Neural progenitor cell (in vitro differentiated cells): ENCODE measurements around the gene BLVRA. TPM values are rescaled to one million over a fixed set of nuclear protein-coding genes. Genes with fewer than 3 reads are reported as not detected.

Source experiments
- DNase-seq: peaks from one replicate; pipeline ENCODE4 v3.0.0-alpha.2; 2016; ENCODE audit warnings: low spot score
- H2AFZ ChIP-seq: fragments of 200-600 bp; sonication (generic); replicated peaks from 2 replicates; pipeline ENCODE4 v1.6.1; 2016; ENCODE audit warnings: antibody characterized with exemption
- H3F3A ChIP-seq: fragments of 200-600 bp; sonication (generic); 2 replicates; pipeline ENCODE4 v1.6.1; 2016; ENCODE audit warnings: antibody characterized with exemption, low read depth
- H3K27ac ChIP-seq: fragments of 200-600 bp; sonication (generic); 2 replicates; pipeline ENCODE4 v1.5.1; 2016; ENCODE audit warnings: mild to moderate bottlenecking
- H3K27me3 ChIP-seq: fragments of 200-600 bp; sonication (generic); 2 replicates; pipeline ENCODE4 v1.6.1; 2016; ENCODE audit warnings: mild to moderate bottlenecking, moderate library complexity
- H3K36me3 ChIP-seq: fragments of 200-600 bp; sonication (generic); 2 replicates; pipeline ENCODE4 v1.5.1; 2016
- H3K4me1 ChIP-seq: fragments of 200-600 bp; sonication (generic); 2 replicates; pipeline ENCODE4 v1.6.1; 2016; ENCODE audit warnings: mixed run types
- H3K4me2 ChIP-seq: fragments of 200-600 bp; sonication (generic); 2 replicates; pipeline ENCODE4 v1.6.1; 2016
- H3K4me3 ChIP-seq: fragments of 200-600 bp; sonication (generic); 2 replicates; pipeline ENCODE4 v1.5.1; 2016
- H3K79me2 ChIP-seq: fragments of 200-600 bp; sonication (generic); 2 replicates; pipeline ENCODE4 v1.6.1; 2016; ENCODE audit warnings: low read depth
- H3K9ac ChIP-seq: fragments of 200-600 bp; sonication (generic); 2 replicates; pipeline ENCODE4 v1.6.1; 2016
- H3K9me3 ChIP-seq: fragments of 200-600 bp; sonication (generic); 2 replicates; pipeline ENCODE4 v1.5.1; 2016; ENCODE audit warnings: low read depth
- H4K20me1 ChIP-seq: fragments of 200-600 bp; sonication (generic); 2 replicates; pipeline ENCODE4 v1.6.1; 2016; ENCODE audit warnings: low read depth
- H3K27ac Mint-ChIP-seq: 3 replicates; pipeline ENCODE4 v1.8.0; 2021; ENCODE audit warnings: mixed read lengths
- H3K27me3 Mint-ChIP-seq: 2 replicates; pipeline ENCODE4 v1.8.0; 2022; ENCODE audit warnings: low read depth, mild to moderate bottlenecking, inconsistent platforms, moderate library complexity, mixed read lengths; ENCODE audit not compliant: insufficient read depth
- H3K36me3 Mint-ChIP-seq: 3 replicates; pipeline ENCODE4 v1.8.0; 2021; ENCODE audit warnings: mixed read lengths
- H3K4me1 Mint-ChIP-seq: 3 replicates; pipeline ENCODE4 v1.8.0; 2021; ENCODE audit warnings: mixed read lengths
- H3K4me3 Mint-ChIP-seq: 3 replicates; pipeline ENCODE4 v1.8.0; 2021; ENCODE audit warnings: mild to moderate bottlenecking, moderate library complexity, mixed read lengths
- H3K9me3 Mint-ChIP-seq: 3 replicates; pipeline ENCODE4 v1.8.0; 2020; ENCODE audit warnings: mixed read lengths
- EZH2 ChIP-seq: fragments of 200-600 bp; sonication (generic); IDR thresholded peaks from 2 replicates; pipeline ENCODE4 v1.6.1; 2017; ENCODE audit warnings: antibody characterized with exemption, mild to moderate bottlenecking, moderate library complexity
- EZH2phosphoT487 ChIP-seq: fragments of 200-600 bp; sonication (generic); IDR thresholded peaks from 2 replicates; pipeline ENCODE4 v1.6.1; 2017; ENCODE audit warnings: antibody characterized with exemption
- total RNA-seq: library from RNA; depleted of rRNA; stranded (reverse); fragments of >200 nt; gene quantifications from 2 replicates; pipeline ENCODE4 v1.2.3, GENCODE V29; 2015; ENCODE audit warnings: low replicate concordance
- TF ChIP-seq, protein P1 (sequence below): fragments of 200-600 bp; sonication (generic); IDR thresholded peaks from 2 replicates; pipeline ENCODE4 v1.5.1; 2017; ENCODE audit warnings: antibody characterized with exemption, mild to moderate bottlenecking

Gene BLVRA
- total RNA-seq, 1 donor from 2014 or later, result 27.9 TPM

DNA sequence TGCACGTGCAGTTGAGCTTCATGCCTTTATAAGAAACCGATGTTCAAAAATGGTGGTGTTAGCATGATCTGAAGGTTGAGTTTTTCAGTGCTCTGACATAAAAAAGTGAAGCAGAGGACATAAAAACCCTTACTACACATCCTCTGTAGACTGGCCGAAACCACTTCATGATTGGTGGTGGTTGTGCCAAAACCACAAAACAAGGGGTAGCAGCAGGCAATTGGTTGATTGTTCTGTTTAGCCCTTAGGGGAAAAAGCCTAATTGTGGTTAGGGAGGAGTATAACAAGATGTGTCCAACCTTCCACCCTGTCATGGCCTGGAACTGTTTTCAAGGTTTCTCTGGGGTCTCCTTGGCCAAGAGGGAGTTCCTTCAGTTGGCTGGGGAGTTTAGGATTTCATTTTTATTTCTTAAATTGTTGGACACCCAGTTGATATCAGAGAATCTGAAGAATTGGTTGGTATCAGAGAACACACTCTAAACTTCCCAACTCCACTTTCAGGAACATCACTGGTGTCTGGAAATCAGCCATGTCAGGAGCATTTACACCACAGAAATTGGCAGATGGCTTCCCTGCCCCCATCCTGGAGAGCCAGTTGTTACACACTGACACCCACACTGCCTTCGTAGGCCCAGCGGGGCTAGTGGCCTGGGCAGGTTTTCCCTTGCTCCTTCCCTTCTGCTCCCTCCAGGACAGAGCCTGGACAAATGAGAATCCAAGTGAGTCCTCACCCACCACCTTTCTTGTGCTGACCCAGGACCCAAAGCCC lies 92.1 kb downstream of the BLVRA start:
- no peak overlapping the region for H2AFZ ChIP-seq
- no peaks in the 10 kb centered on the region for H3K79me2 ChIP-seq
- no peaks in the 10 kb centered on the region for H3K9me3 ChIP-seq
- H3K4me2 ChIP-seq, result no peak overlapping the region
- Mint-ChIP-seq H3K27me3 (no peaks in the 10 kb centered on the region), H3K36me3 (no peaks in the 10 kb centered on the region), H3K4me3 (no peak overlapping the region), H3K27ac (no peak overlapping the region), H3K9me3 (no peaks in the 10 kb centered on the region), H3K4me1 (no peaks in the 10 kb centered on the region)
- no peaks in the 10 kb centered on the region for H4K20me1 ChIP-seq
- H3K36me3 ChIP-seq, result no peaks in the 10 kb centered on the region
- H3K4me3 ChIP-seq, result no peak overlapping the region
- no peaks in the 10 kb centered on the region for H3F3A ChIP-seq
- H3K27me3 ChIP-seq, result no peaks in the 10 kb centered on the region
- H3K4me1 ChIP-seq, result no peaks in the 10 kb centered on the region
- H3K9ac ChIP-seq, result no peak overlapping the region
- DNase-seq, result no peak
- no peak overlapping the region for H3K27ac ChIP-seq
- TF ChIP-seq, protein P1, sequence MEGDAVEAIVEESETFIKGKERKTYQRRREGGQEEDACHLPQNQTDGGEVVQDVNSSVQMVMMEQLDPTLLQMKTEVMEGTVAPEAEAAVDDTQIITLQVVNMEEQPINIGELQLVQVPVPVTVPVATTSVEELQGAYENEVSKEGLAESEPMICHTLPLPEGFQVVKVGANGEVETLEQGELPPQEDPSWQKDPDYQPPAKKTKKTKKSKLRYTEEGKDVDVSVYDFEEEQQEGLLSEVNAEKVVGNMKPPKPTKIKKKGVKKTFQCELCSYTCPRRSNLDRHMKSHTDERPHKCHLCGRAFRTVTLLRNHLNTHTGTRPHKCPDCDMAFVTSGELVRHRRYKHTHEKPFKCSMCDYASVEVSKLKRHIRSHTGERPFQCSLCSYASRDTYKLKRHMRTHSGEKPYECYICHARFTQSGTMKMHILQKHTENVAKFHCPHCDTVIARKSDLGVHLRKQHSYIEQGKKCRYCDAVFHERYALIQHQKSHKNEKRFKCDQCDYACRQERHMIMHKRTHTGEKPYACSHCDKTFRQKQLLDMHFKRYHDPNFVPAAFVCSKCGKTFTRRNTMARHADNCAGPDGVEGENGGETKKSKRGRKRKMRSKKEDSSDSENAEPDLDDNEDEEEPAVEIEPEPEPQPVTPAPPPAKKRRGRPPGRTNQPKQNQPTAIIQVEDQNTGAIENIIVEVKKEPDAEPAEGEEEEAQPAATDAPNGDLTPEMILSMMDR, result no peak
- no peak for TF ChIP-seq EZH2phosphoT487
- no peak for TF ChIP-seq EZH2

DNA sequence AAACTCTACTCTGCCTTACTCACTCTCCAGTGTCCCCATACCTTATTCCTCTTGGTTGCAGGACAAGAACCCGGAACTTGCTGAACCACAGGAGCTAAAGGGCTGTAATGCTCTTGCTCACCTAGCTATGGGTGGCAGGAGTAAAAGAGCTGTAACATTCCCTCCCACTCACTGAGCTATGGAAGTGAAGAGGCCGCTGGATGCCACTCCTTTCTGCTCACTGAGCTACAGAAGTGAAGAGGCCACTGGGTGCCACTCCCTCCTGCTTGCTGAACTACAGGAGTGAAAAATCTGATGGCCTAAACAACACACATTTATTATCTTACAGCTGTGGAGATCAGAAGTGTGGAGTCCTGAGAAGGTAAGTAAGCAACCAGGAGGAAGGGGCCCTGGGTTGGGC lies 93.3 kb downstream of the BLVRA start:
- no peaks in the 10 kb centered on the region for H3K36me3 ChIP-seq
- TF ChIP-seq EZH2 (no peak), EZH2phosphoT487 (no peak)
- TF ChIP-seq, protein P1, result no peak
- H3K4me3 Mint-ChIP-seq, result no peak overlapping the region
- no peak overlapping the region for H2AFZ ChIP-seq
- no peaks in the 10 kb centered on the region for H3K9me3 ChIP-seq
- DNase-seq, result no peak
- H3K9me3 Mint-ChIP-seq, result no peaks in the 10 kb centered on the region
- no peak overlapping the region for H3K27ac Mint-ChIP-seq
- H3K79me2 ChIP-seq, result no peaks in the 10 kb centered on the region
- H3K4me1 Mint-ChIP-seq, result no peaks in the 10 kb centered on the region
- peaks cover 2% of the 10 kb centered on the region for H3K27me3 Mint-ChIP-seq
- no peak overlapping the region for H3K9ac ChIP-seq
- no peaks in the 10 kb centered on the region for H3K36me3 Mint-ChIP-seq
- no peak overlapping the region for H3K27ac ChIP-seq
- H3K27me3 ChIP-seq, result no peaks in the 10 kb centered on the region
- H3F3A ChIP-seq, result no peaks in the 10 kb centered on the region
- no peaks in the 10 kb centered on the region for H4K20me1 ChIP-seq
- no peak overlapping the region for H3K4me3 ChIP-seq
- H3K4me2 ChIP-seq, result no peak overlapping the region
- H3K4me1 ChIP-seq, result no peaks in the 10 kb centered on the region

DNA sequence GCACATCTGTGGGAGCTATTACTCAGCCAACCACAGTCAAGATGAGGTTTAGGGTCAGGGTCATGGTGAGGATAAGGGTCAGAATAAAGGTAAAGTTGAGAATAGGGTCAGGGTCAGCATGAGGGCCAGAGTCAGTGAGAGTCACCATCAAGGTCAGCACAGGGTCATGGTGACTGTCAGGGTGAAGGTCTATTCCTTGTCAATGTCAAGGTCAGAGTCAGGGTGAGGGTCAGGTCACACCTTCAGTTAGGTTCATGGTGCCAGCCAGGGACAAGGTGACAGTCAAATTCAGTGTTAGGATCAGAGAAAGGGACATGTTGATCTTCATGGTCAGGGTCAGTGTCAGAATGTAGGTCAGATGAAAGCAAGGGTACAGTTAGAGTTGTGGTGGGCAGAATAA lies 96.7 kb downstream of the BLVRA start:
- Mint-ChIP-seq H3K4me3 (no peak overlapping the region), H3K27me3 (peaks cover 5% of the 10 kb centered on the region), H3K36me3 (no peaks in the 10 kb centered on the region), H3K9me3 (peaks cover 3% of the 10 kb centered on the region), H3K27ac (no peak overlapping the region), H3K4me1 (no peaks in the 10 kb centered on the region)
- Histone ChIP-seq H3K36me3 (no peaks in the 10 kb centered on the region), H3K4me3 (no peak overlapping the region), H3K4me1 (no peaks in the 10 kb centered on the region), H3F3A (no peaks in the 10 kb centered on the region), H3K79me2 (no peaks in the 10 kb centered on the region), H3K9me3 (no peaks in the 10 kb centered on the region), H3K27me3 (no peaks in the 10 kb centered on the region), H3K27ac (no peak overlapping the region), H4K20me1 (no peaks in the 10 kb centered on the region), H3K9ac (no peak overlapping the region), H2AFZ (no peak overlapping the region), H3K4me2 (no peak overlapping the region)
- no peak for DNase-seq
- TF ChIP-seq, protein P1, result no peak
- TF ChIP-seq EZH2, result no peak
- no peak for TF ChIP-seq EZH2phosphoT487
